Neural progenitor cell (in vitro differentiated cells): ENCODE data around the gene FMN1. TPM values are rescaled to one million over a fixed set of nuclear protein-coding genes. Genes with fewer than 3 reads are reported as not detected.

ENCODE experiments used
- DNase-seq: peaks from one replicate; pipeline ENCODE4 v3.0.0-alpha.2; 2016; ENCODE audit warnings: low spot score
- H2AFZ ChIP-seq: fragments of 200-600 bp; sonication (generic); replicated peaks from 2 replicates; pipeline ENCODE4 v1.6.1; 2016; ENCODE audit warnings: antibody characterized with exemption
- H3F3A ChIP-seq: fragments of 200-600 bp; sonication (generic); 2 replicates; pipeline ENCODE4 v1.6.1; 2016; ENCODE audit warnings: antibody characterized with exemption, low read depth
- H3K27ac ChIP-seq: fragments of 200-600 bp; sonication (generic); 2 replicates; pipeline ENCODE4 v1.5.1; 2016; ENCODE audit warnings: mild to moderate bottlenecking
- H3K27me3 ChIP-seq: fragments of 200-600 bp; sonication (generic); 2 replicates; pipeline ENCODE4 v1.6.1; 2016; ENCODE audit warnings: mild to moderate bottlenecking, moderate library complexity
- H3K36me3 ChIP-seq: fragments of 200-600 bp; sonication (generic); 2 replicates; pipeline ENCODE4 v1.5.1; 2016
- H3K4me1 ChIP-seq: fragments of 200-600 bp; sonication (generic); 2 replicates; pipeline ENCODE4 v1.6.1; 2016; ENCODE audit warnings: mixed run types
- H3K4me2 ChIP-seq: fragments of 200-600 bp; sonication (generic); 2 replicates; pipeline ENCODE4 v1.6.1; 2016
- H3K4me3 ChIP-seq: fragments of 200-600 bp; sonication (generic); 2 replicates; pipeline ENCODE4 v1.5.1; 2016
- H3K79me2 ChIP-seq: fragments of 200-600 bp; sonication (generic); 2 replicates; pipeline ENCODE4 v1.6.1; 2016; ENCODE audit warnings: low read depth
- H3K9ac ChIP-seq: fragments of 200-600 bp; sonication (generic); 2 replicates; pipeline ENCODE4 v1.6.1; 2016
- H3K9me3 ChIP-seq: fragments of 200-600 bp; sonication (generic); 2 replicates; pipeline ENCODE4 v1.5.1; 2016; ENCODE audit warnings: low read depth
- H4K20me1 ChIP-seq: fragments of 200-600 bp; sonication (generic); 2 replicates; pipeline ENCODE4 v1.6.1; 2016; ENCODE audit warnings: low read depth
- H3K27ac Mint-ChIP-seq: 3 replicates; pipeline ENCODE4 v1.8.0; 2021; ENCODE audit warnings: mixed read lengths
- H3K27me3 Mint-ChIP-seq: 2 replicates; pipeline ENCODE4 v1.8.0; 2022; ENCODE audit warnings: low read depth, mild to moderate bottlenecking, inconsistent platforms, moderate library complexity, mixed read lengths; ENCODE audit not compliant: insufficient read depth
- H3K36me3 Mint-ChIP-seq: 3 replicates; pipeline ENCODE4 v1.8.0; 2021; ENCODE audit warnings: mixed read lengths
- H3K4me1 Mint-ChIP-seq: 3 replicates; pipeline ENCODE4 v1.8.0; 2021; ENCODE audit warnings: mixed read lengths
- H3K4me3 Mint-ChIP-seq: 3 replicates; pipeline ENCODE4 v1.8.0; 2021; ENCODE audit warnings: mild to moderate bottlenecking, moderate library complexity, mixed read lengths
- H3K9me3 Mint-ChIP-seq: 3 replicates; pipeline ENCODE4 v1.8.0; 2020; ENCODE audit warnings: mixed read lengths
- CTCF ChIP-seq: fragments of 200-600 bp; sonication (generic); IDR thresholded peaks from 2 replicates; pipeline ENCODE4 v1.5.1; 2017; ENCODE audit warnings: antibody characterized with exemption, mild to moderate bottlenecking
- EZH2 ChIP-seq: fragments of 200-600 bp; sonication (generic); IDR thresholded peaks from 2 replicates; pipeline ENCODE4 v1.6.1; 2017; ENCODE audit warnings: antibody characterized with exemption, mild to moderate bottlenecking, moderate library complexity
- EZH2phosphoT487 ChIP-seq: fragments of 200-600 bp; sonication (generic); IDR thresholded peaks from 2 replicates; pipeline ENCODE4 v1.6.1; 2017; ENCODE audit warnings: antibody characterized with exemption
- total RNA-seq: library from RNA; depleted of rRNA; stranded (reverse); fragments of >200 nt; gene quantifications from 2 replicates; pipeline ENCODE4 v1.2.3, GENCODE V29; 2015; ENCODE audit warnings: low replicate concordance

Gene FMN1
- total RNA-seq, 1 donor from 2014 or later, result 5.7 TPM

- Histone ChIP-seq H3K9ac (no peak overlapping the region), H3K27me3 (no peaks in the 10 kb centered on the region), H3K36me3 (no peaks in the 10 kb centered on the region), H3K4me3 (no peak overlapping the region), H4K20me1 (no peaks in the 10 kb centered on the region), H3K79me2 (no peaks in the 10 kb centered on the region), H3K4me2 (no peak overlapping the region), H3K4me1 (no peaks in the 10 kb centered on the region), H3K9me3 (no peaks in the 10 kb centered on the region), H2AFZ (no peak overlapping the region), H3K27ac (no peak overlapping the region), H3F3A (no peaks in the 10 kb centered on the region)
- Mint-ChIP-seq H3K36me3 (no peaks in the 10 kb centered on the region), H3K27ac (no peak overlapping the region), H3K9me3 (no peaks in the 10 kb centered on the region), H3K27me3 (peaks cover 4% of the 10 kb centered on the region), H3K4me1 (peaks cover 7% of the 10 kb centered on the region), H3K4me3 (no peak overlapping the region)
- DNase-seq, result no peak
- no peak for TF ChIP-seq EZH2
- TF ChIP-seq CTCF, result no peak
- TF ChIP-seq EZH2phosphoT487, result no peak
These were observed 23.3 kb downstream of the FMN1 start for GRCh38 chr15:33171202-33171601.

- Mint-ChIP-seq H3K9me3 (no peaks in the 10 kb centered on the region), H3K27ac (no peak overlapping the region), H3K27me3 (peaks cover 4% of the 10 kb centered on the region), H3K4me1 (peaks cover 7% of the 10 kb centered on the region), H3K4me3 (no peak overlapping the region), H3K36me3 (no peaks in the 10 kb centered on the region)
- no peaks in the 10 kb centered on the region for H3K27me3 ChIP-seq
- no peak overlapping the region for H2AFZ ChIP-seq
- H3K4me2 ChIP-seq, result no peak overlapping the region
- no peak overlapping the region for H3K9ac ChIP-seq
- no peak overlapping the region for H3K27ac ChIP-seq
- H3K79me2 ChIP-seq, result no peaks in the 10 kb centered on the region
- TF ChIP-seq EZH2, result no peak
- no peaks in the 10 kb centered on the region for H3K36me3 ChIP-seq
- H3K9me3 ChIP-seq, result no peaks in the 10 kb centered on the region
- no peak for DNase-seq
- H3F3A ChIP-seq, result no peaks in the 10 kb centered on the region
- H3K4me1 ChIP-seq, result no peaks in the 10 kb centered on the region
- no peaks in the 10 kb centered on the region for H4K20me1 ChIP-seq
- H3K4me3 ChIP-seq, result no peak overlapping the region
These were observed 24.9 kb downstream of the FMN1 start for GRCh38 chr15:33169625-33170024.

GRCh38 chr15:33168444-33168843, 26.1 kb downstream of the FMN1 start:
- Mint-ChIP-seq H3K27ac (no peak overlapping the region), H3K9me3 (no peaks in the 10 kb centered on the region), H3K4me3 (no peak overlapping the region), H3K27me3 (peaks cover 4% of the 10 kb centered on the region), H3K4me1 (peaks cover 7% of the 10 kb centered on the region), H3K36me3 (no peaks in the 10 kb centered on the region)
- H3K4me2 ChIP-seq, result no peak overlapping the region
- H3K9me3 ChIP-seq, result no peaks in the 10 kb centered on the region
- H4K20me1 ChIP-seq, result no peaks in the 10 kb centered on the region
- no peaks in the 10 kb centered on the region for H3F3A ChIP-seq
- no peaks in the 10 kb centered on the region for H3K36me3 ChIP-seq
- no peak overlapping the region for H2AFZ ChIP-seq
- no peaks in the 10 kb centered on the region for H3K79me2 ChIP-seq
- H3K4me3 ChIP-seq, result no peak overlapping the region
- H3K4me1 ChIP-seq, result no peaks in the 10 kb centered on the region
- no peak for DNase-seq
- no peak for TF ChIP-seq EZH2
- no peak for TF ChIP-seq EZH2phosphoT487
- no peak for TF ChIP-seq CTCF
- no peak overlapping the region for H3K27ac ChIP-seq
- no peak overlapping the region for H3K9ac ChIP-seq
- no peaks in the 10 kb centered on the region for H3K27me3 ChIP-seq

DNA sequence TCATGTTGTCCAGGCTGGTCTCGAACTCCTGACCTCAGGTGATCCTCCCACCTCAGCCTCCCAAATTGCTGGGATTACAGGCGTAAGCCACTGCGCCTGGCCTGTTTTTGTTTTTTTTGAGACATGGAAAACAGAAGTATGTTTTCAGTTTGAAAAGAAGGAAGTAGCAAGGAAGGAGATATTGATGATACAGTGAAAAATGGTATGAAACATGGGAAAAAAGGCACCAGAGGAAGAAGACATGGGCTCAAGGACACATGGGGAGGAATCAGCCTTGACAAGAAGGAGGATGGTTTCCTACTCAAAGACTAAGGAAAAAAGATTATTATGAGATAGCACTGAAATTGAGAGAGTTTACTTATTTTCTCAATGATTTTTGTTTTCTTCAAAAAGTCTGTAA, 30.7 kb downstream of the FMN1 start:
- H3K4me1 Mint-ChIP-seq, result peaks cover 13% of the 10 kb centered on the region
- no peaks in the 10 kb centered on the region for H3K36me3 ChIP-seq
- no peaks in the 10 kb centered on the region for H3K4me1 ChIP-seq
- no peaks in the 10 kb centered on the region for H3F3A ChIP-seq
- no peak overlapping the region for H3K4me2 ChIP-seq
- H3K27ac ChIP-seq, result no peak overlapping the region
- H2AFZ ChIP-seq, result no peak overlapping the region
- no peak overlapping the region for H3K9ac ChIP-seq
- H3K4me3 Mint-ChIP-seq, result no peak overlapping the region
- no peaks in the 10 kb centered on the region for H4K20me1 ChIP-seq
- no peak for TF ChIP-seq EZH2phosphoT487
- TF ChIP-seq CTCF, result no peak
- no peak for TF ChIP-seq EZH2
- H3K9me3 Mint-ChIP-seq, result no peaks in the 10 kb centered on the region
- H3K4me3 ChIP-seq, result no peak overlapping the region
- H3K36me3 Mint-ChIP-seq, result peaks cover 1% of the 10 kb centered on the region
- H3K27ac Mint-ChIP-seq, result no peak overlapping the region
- H3K27me3 ChIP-seq, result no peaks in the 10 kb centered on the region
- no peak for DNase-seq
- no peaks in the 10 kb centered on the region for H3K9me3 ChIP-seq
- H3K79me2 ChIP-seq, result no peaks in the 10 kb centered on the region
- peaks cover 2% of the 10 kb centered on the region for H3K27me3 Mint-ChIP-seq
